GM12891 (cell line): ENCODE data around the gene FOLH1.
"Not testable (repeated sequence)": the region's sequence is repeated elsewhere in the genome, so short reads cannot be mapped to it uniquely, and the experiment has no call there.

Source experiments
- POLR2A ChIP-seq: IDR thresholded peaks from 2 replicates; pipeline ENCODE4 v1.6.1; 2011; ENCODE audit warnings: low read depth, low read length, control low read depth
- POU2F2 ChIP-seq: IDR thresholded peaks from 2 replicates; pipeline ENCODE4 v1.6.1; 2011; ENCODE audit warnings: low read depth, mild to moderate bottlenecking, control low read depth, low read length, moderate library complexity
- TAF1 ChIP-seq: IDR thresholded peaks from 2 replicates; pipeline ENCODE4 v1.6.1; 2011; ENCODE audit warnings: low read depth, low read length, control low read depth

GRCh38 chr11:49171613-49172012, 36.8 kb downstream of the FOLH1 start:
- TF ChIP-seq POU2F2, POLR2A, TAF1: not testable (repeated sequence)
